Tongue (tissue), 2 donors: ENCODE results near the gene PLCG2. TPM values are rescaled to one million over a fixed set of nuclear protein-coding genes. Genes with fewer than 3 reads are reported as not detected.
"Not testable (repeated sequence)": the region's sequence is repeated elsewhere in the genome, so short reads cannot be mapped to it uniquely, and the experiment has no call there.

Experiments
- DNase-seq: peaks from one replicate; pipeline ENCODE4 v3.0.0-alpha.2; 2015
- total RNA-seq: library from RNA; depleted of rRNA; stranded (reverse); fragments of >200 nt; gene quantifications from one replicate; pipeline ENCODE4 v1.2.3, GENCODE V29; 2014

PLCG2 gene
- total RNA-seq, 1 donor from 2014 or later, result 10.4 TPM

GRCh38 chr16:81754858-81755257, 24.2 kb upstream of the PLCG2 start:
- DNase-seq, result no peak

- DNase-seq, result no peak
Observed at GRCh38 chr16:81755915-81756614, 23.0 kb upstream of the PLCG2 start.

- no peak for DNase-seq
Observed at GRCh38 chr16:81756615-81757356, 22.3 kb upstream of the PLCG2 start.

- no peak for DNase-seq
Observed at GRCh38 chr16:81758376-81758775, 20.7 kb upstream of the PLCG2 start.

- not testable (repeated sequence) for DNase-seq
Observed at GRCh38 chr16:81762322-81762721, 16.8 kb upstream of the PLCG2 start.

- DNase-seq, result no peak
Observed at GRCh38 chr16:81765111-81765919, 13.8 kb upstream of the PLCG2 start.

- no peak for DNase-seq
Observed at GRCh38 chr16:81765969-81766368, 13.1 kb upstream of the PLCG2 start.

GRCh38 chr16:81767987-81768592, 11.0 kb upstream of the PLCG2 start:
- DNase-seq, result no peak

GRCh38 chr16:81770008-81770407, 9.1 kb upstream of the PLCG2 start:
- no peak for DNase-seq

- DNase-seq, result no peak
Observed at GRCh38 chr16:81774348-81774747, 4.7 kb upstream of the PLCG2 start.

GRCh38 chr16:81775570-81775969, 3.5 kb upstream of the PLCG2 start:
- DNase-seq, result no peak

GRCh38 chr16:81778231-81778630, 860 bp upstream of the PLCG2 start:
- DNase-seq, result no peak

- DNase-seq, result no peak
Observed at GRCh38 chr16:81779536-81780320, 637 bp downstream of the PLCG2 start.

- DNase-seq, result no peak
Observed at GRCh38 chr16:81780350-81780749, 1.3 kb downstream of the PLCG2 start.

GRCh38 chr16:81782236-81782635, 3.1 kb downstream of the PLCG2 start:
- no peak for DNase-seq

GRCh38 chr16:81784072-81784795, 5.1 kb downstream of the PLCG2 start:
- DNase-seq, result no peak

- no peak for DNase-seq
Observed at GRCh38 chr16:81785138-81785924, 6.2 kb downstream of the PLCG2 start.

GRCh38 chr16:81786321-81786720, 7.2 kb downstream of the PLCG2 start:
- no peak for DNase-seq

GRCh38 chr16:81786868-81787267, 7.8 kb downstream of the PLCG2 start:
- no peak for DNase-seq

- DNase-seq, result no peak
Observed at GRCh38 chr16:81787659-81788058, 8.6 kb downstream of the PLCG2 start.
